Measurements from ENCODE around the gene BMPR1B.

BMPR1B gene

DNA sequence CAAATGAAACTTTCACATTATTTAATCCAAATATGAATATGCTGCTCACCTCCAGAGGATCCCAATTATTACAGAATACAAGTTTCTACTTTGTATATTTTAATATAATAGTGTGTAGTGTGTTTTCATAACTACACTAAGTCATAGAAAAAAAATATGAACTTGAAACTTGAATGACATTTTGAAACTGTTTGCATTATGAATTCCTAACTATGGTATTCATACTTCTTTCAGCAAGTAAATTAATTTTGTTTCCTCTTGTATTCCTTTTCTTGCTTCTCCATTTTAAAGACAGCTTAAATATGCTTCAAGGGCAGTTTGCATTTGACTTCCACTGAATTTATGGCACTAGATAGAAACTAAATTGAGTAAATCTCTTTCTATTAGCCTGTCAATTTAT, 177.1 kb downstream of the BMPR1B start:
- Histone ChIP-seq H3K9me3 (ENCODE audit: control insufficient read depth, low read length) (no peaks in the 10 kb centered on the region), H3K4me3 (ENCODE audit: insufficient read depth, low read depth, low read length, poor library complexity, severe bottlenecking) (no peak overlapping the region), H3K4me1 (ENCODE audit: control insufficient read depth, insufficient read depth, low read length, poor library complexity, severe bottlenecking) (no peaks in the 10 kb centered on the region), H3K27ac (ENCODE audit: insufficient read depth, low read length, poor library complexity, severe bottlenecking) (no peak overlapping the region), H3K36me3 (ENCODE audit: control insufficient read depth, insufficient read depth, low read length) (no peaks in the 10 kb centered on the region), H3K27me3 (replicated peaks; ENCODE audit: control insufficient read depth, insufficient read depth, low read length, poor library complexity, severe bottlenecking) (no peaks in the 10 kb centered on the region)
- no peak for DNase-seq

DNA sequence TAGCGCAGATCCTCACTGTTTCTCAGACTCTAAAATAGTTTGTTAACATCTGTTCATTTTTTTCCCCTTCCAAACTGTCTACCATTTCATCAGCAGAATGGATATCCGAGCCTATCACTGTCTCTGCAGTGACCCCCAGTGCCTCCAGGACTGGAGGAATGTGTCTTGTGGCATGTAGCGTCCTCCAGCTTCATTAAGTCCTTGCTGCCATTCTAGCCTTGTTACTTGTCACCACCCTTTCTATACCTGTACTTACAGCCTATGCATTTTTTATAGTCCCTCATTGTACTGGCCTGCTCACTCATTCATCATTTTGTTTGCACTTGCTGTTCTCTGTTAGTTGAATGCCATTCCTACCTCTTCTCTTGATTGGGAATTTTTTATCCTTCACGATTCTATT, 179.1 kb downstream of the BMPR1B start:
- H3K4me3 ChIP-seq (ENCODE audit: insufficient read depth, low read depth, low read length, poor library complexity, severe bottlenecking): no peak overlapping the region
- no peak overlapping the region for H3K27ac ChIP-seq (ENCODE audit: insufficient read depth, low read length, poor library complexity, severe bottlenecking)
- no peaks in the 10 kb centered on the region for H3K27me3 ChIP-seq (replicated peaks; ENCODE audit: control insufficient read depth, insufficient read depth, low read length, poor library complexity, severe bottlenecking)
- no peaks in the 10 kb centered on the region for H3K4me1 ChIP-seq (ENCODE audit: control insufficient read depth, insufficient read depth, low read length, poor library complexity, severe bottlenecking)
- H3K9me3 ChIP-seq (ENCODE audit: control insufficient read depth, low read length): no peaks in the 10 kb centered on the region
- no peaks in the 10 kb centered on the region for H3K36me3 ChIP-seq (ENCODE audit: control insufficient read depth, insufficient read depth, low read length)
- DNase-seq: no peak

DNA sequence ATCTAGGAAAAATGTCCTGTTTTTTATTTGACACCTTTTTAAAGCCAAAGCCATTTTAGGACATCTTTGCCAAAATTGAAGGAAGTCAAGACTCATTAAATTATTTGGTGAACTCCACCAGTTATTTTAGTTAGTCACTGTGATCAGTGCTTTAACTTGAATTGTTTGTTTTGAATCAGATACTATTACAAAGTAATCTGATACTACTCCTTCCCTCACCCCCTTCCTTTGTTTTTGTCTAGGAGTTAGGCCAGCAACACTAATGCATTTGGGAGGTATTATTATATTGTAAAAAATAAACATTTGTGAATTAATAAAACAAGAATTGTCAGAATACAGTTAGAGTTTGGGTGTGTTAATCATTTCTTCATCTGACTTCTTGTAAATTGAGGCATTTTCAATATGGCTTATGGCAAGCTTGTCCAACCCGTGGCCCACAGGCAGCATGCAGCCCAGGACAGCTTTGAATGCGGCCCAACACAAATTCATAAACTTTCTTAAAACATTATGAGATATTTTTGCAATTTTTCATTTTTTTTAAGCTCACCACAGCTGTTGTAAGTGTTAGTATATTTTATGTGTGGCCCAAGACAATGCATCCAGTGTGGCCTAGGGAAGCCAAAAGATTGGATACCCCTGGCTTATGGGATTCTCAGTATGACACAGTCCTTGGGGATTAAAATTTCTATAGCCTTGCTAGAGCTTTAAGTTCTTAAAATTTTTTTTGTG, 182.2 kb downstream of the BMPR1B start:
- DNase-seq: no peak
- H3K27me3 ChIP-seq (replicated peaks; ENCODE audit: control insufficient read depth, insufficient read depth, low read length, poor library complexity, severe bottlenecking): no peaks in the 10 kb centered on the region
- no peaks in the 10 kb centered on the region for H3K36me3 ChIP-seq (ENCODE audit: control insufficient read depth, insufficient read depth, low read length)
- H3K4me1 ChIP-seq (ENCODE audit: control insufficient read depth, insufficient read depth, low read length, poor library complexity, severe bottlenecking): no peaks in the 10 kb centered on the region
- no peaks in the 10 kb centered on the region for H3K9me3 ChIP-seq (ENCODE audit: control insufficient read depth, low read length)
- no peak overlapping the region for H3K27ac ChIP-seq (ENCODE audit: insufficient read depth, low read length, poor library complexity, severe bottlenecking)
- H3K4me3 ChIP-seq (ENCODE audit: insufficient read depth, low read depth, low read length, poor library complexity, severe bottlenecking): no peak overlapping the region

DNA sequence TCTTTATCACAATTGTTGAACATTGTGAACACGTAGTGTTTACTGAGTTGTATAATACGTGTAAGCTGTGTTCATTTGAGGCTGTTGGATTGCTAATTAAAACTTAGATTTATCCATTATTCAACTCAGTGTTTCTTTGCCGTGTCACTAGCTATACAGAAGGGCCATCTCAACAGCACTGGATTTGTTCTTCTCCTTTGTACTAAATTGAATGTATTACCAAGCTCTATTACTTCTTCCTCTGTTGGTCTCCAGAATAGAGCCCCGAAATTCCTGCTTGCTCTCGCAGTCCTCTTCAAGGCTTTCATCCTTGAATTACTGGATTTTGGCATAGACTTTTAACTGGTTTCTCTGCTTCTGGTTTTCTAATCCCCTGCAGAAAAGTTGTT, 182.8 kb downstream of the BMPR1B start:
- no peaks in the 10 kb centered on the region for H3K4me1 ChIP-seq (ENCODE audit: control insufficient read depth, insufficient read depth, low read length, poor library complexity, severe bottlenecking)
- no peak overlapping the region for H3K4me3 ChIP-seq (ENCODE audit: insufficient read depth, low read depth, low read length, poor library complexity, severe bottlenecking)
- H3K9me3 ChIP-seq (ENCODE audit: control insufficient read depth, low read length): no peaks in the 10 kb centered on the region
- DNase-seq: no peak
- no peaks in the 10 kb centered on the region for H3K36me3 ChIP-seq (ENCODE audit: control insufficient read depth, insufficient read depth, low read length)
- H3K27me3 ChIP-seq (replicated peaks; ENCODE audit: control insufficient read depth, insufficient read depth, low read length, poor library complexity, severe bottlenecking): no peaks in the 10 kb centered on the region
- no peak overlapping the region for H3K27ac ChIP-seq (ENCODE audit: insufficient read depth, low read length, poor library complexity, severe bottlenecking)

DNA sequence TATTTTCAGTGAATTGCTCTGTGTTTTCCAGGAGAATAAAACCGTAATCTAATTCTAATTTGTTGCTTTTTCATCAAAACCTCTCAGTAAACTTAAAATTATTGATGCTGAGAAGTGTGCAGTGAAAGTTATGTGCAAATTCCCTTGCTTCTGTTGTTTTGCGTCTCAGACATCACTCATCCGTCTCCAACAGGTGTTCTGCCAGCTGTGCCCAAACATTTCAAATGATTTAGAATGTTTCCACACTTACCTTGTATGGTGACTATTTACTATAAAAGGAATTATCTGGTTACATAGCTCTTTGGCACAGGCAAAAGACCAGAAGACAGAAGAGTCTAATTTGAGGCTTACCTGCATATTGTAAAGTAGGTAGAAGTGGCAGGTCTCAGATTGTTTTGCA, 184.0 kb downstream of the BMPR1B start:
- Histone ChIP-seq H3K36me3 (ENCODE audit: control insufficient read depth, insufficient read depth, low read length) (no peaks in the 10 kb centered on the region), H3K4me1 (ENCODE audit: control insufficient read depth, insufficient read depth, low read length, poor library complexity, severe bottlenecking) (no peaks in the 10 kb centered on the region), H3K27me3 (replicated peaks; ENCODE audit: control insufficient read depth, insufficient read depth, low read length, poor library complexity, severe bottlenecking) (no peaks in the 10 kb centered on the region), H3K27ac (ENCODE audit: insufficient read depth, low read length, poor library complexity, severe bottlenecking) (no peak overlapping the region), H3K4me3 (ENCODE audit: insufficient read depth, low read depth, low read length, poor library complexity, severe bottlenecking) (no peak overlapping the region), H3K9me3 (ENCODE audit: control insufficient read depth, low read length) (no peaks in the 10 kb centered on the region)
- DNase-seq: no peak

DNA sequence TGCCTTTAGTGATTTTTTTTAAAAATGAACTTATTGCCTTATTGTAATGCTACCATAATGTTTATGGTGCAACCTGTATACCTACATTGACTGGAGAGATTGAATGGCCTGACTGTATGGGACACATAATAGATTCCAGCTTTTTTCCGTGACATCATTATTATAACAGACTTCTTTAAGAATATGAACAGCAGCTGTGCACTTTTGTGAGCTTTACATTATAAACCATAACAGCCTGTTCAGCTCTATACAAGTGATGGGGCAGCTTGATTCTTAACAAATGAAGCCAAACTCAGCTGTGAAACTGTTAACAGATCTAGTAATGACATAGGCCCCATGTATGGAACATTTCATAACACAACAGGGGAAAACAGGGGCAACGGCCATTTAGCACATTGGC, 187.0 kb downstream of the BMPR1B start:
- DNase-seq: no peak
- no peaks in the 10 kb centered on the region for H3K36me3 ChIP-seq (ENCODE audit: control insufficient read depth, insufficient read depth, low read length)
- H3K4me1 ChIP-seq (ENCODE audit: control insufficient read depth, insufficient read depth, low read length, poor library complexity, severe bottlenecking): no peaks in the 10 kb centered on the region
- no peaks in the 10 kb centered on the region for H3K27me3 ChIP-seq (replicated peaks; ENCODE audit: control insufficient read depth, insufficient read depth, low read length, poor library complexity, severe bottlenecking)
- no peak overlapping the region for H3K4me3 ChIP-seq (ENCODE audit: insufficient read depth, low read depth, low read length, poor library complexity, severe bottlenecking)
- no peaks in the 10 kb centered on the region for H3K9me3 ChIP-seq (ENCODE audit: control insufficient read depth, low read length)
- H3K27ac ChIP-seq (ENCODE audit: insufficient read depth, low read length, poor library complexity, severe bottlenecking): no peak overlapping the region

DNA sequence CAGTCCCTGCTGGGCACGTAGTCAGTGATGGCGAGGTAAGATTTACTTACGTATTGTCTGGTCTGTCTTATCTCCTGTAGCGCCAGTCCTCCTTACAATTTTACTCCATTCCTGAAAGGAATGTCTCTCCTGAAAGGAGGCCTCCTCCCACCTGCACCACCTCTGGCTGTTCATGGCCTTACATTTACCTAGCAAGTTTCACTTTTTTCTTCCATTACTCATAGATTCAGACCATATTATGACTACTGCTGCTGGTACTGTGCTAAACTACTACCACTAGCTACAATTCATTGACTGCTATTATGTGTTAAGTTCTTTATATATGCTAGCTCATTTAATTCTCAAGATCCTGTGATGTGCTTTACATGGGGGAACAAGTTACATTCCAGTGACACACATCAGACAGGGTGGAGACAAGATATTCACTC, 189.9 kb downstream of the BMPR1B start:
- H3K4me1 ChIP-seq (ENCODE audit: control insufficient read depth, insufficient read depth, low read length, poor library complexity, severe bottlenecking): no peaks in the 10 kb centered on the region
- H3K36me3 ChIP-seq (ENCODE audit: control insufficient read depth, insufficient read depth, low read length): no peaks in the 10 kb centered on the region
- no peaks in the 10 kb centered on the region for H3K27me3 ChIP-seq (replicated peaks; ENCODE audit: control insufficient read depth, insufficient read depth, low read length, poor library complexity, severe bottlenecking)
- no peak overlapping the region for H3K4me3 ChIP-seq (ENCODE audit: insufficient read depth, low read depth, low read length, poor library complexity, severe bottlenecking)
- no peak for DNase-seq
- H3K27ac ChIP-seq (ENCODE audit: insufficient read depth, low read length, poor library complexity, severe bottlenecking): no peak overlapping the region
- H3K9me3 ChIP-seq (ENCODE audit: control insufficient read depth, low read length): no peaks in the 10 kb centered on the region

DNA sequence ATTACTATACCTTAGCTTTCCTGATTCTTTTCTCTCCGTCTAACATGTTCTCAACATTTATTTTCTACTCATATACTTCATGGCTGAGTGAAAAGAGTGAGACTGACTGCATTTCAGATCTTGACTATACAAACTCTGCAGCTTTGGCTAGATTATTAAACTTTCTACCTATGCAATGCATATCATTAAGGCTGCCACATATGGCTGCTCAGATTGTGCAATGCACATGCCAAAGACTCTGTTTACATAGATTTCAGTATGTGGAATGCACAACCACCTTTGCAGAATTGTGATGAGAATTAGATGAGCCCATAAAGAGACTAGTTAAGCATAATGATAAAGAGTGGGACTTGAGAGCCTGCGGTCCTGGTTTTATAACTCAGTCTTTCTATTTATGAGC, 196.5 kb downstream of the BMPR1B start:
- DNase-seq: no peak
- Histone ChIP-seq H3K27me3 (replicated peaks; ENCODE audit: control insufficient read depth, insufficient read depth, low read length, poor library complexity, severe bottlenecking) (no peaks in the 10 kb centered on the region), H3K4me3 (ENCODE audit: insufficient read depth, low read depth, low read length, poor library complexity, severe bottlenecking) (no peak overlapping the region), H3K27ac (ENCODE audit: insufficient read depth, low read length, poor library complexity, severe bottlenecking) (no peak overlapping the region), H3K9me3 (ENCODE audit: control insufficient read depth, low read length) (no peaks in the 10 kb centered on the region), H3K4me1 (ENCODE audit: control insufficient read depth, insufficient read depth, low read length, poor library complexity, severe bottlenecking) (no peaks in the 10 kb centered on the region), H3K36me3 (ENCODE audit: control insufficient read depth, insufficient read depth, low read length) (no peaks in the 10 kb centered on the region)

DNA sequence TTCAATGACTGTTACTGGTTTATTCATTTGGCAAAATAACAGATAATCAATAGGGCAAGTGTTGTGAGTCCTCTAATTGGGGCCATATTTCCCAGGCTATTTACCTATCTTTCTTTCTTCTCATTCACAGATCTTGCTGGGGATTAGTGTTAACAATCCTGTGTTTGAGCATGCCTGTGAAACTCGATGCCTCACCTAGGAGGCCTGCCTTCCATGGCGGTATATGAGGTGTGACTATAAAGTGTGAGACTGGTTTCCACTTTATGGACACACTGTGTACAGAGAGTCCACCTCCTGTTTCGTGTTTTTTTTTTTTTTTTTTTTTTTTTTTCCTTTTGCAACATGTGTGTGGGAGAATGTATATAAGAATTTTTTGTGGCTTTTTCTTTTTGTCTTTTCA, 199.3 kb downstream of the BMPR1B start:
- DNase-seq: no peak
- H3K36me3 ChIP-seq (ENCODE audit: control insufficient read depth, insufficient read depth, low read length): no peaks in the 10 kb centered on the region
- H3K4me3 ChIP-seq (ENCODE audit: insufficient read depth, low read depth, low read length, poor library complexity, severe bottlenecking): no peak overlapping the region
- no peaks in the 10 kb centered on the region for H3K9me3 ChIP-seq (ENCODE audit: control insufficient read depth, low read length)
- no peaks in the 10 kb centered on the region for H3K27me3 ChIP-seq (replicated peaks; ENCODE audit: control insufficient read depth, insufficient read depth, low read length, poor library complexity, severe bottlenecking)
- H3K4me1 ChIP-seq (ENCODE audit: control insufficient read depth, insufficient read depth, low read length, poor library complexity, severe bottlenecking): no peaks in the 10 kb centered on the region
- H3K27ac ChIP-seq (ENCODE audit: insufficient read depth, low read length, poor library complexity, severe bottlenecking): no peak overlapping the region

DNA sequence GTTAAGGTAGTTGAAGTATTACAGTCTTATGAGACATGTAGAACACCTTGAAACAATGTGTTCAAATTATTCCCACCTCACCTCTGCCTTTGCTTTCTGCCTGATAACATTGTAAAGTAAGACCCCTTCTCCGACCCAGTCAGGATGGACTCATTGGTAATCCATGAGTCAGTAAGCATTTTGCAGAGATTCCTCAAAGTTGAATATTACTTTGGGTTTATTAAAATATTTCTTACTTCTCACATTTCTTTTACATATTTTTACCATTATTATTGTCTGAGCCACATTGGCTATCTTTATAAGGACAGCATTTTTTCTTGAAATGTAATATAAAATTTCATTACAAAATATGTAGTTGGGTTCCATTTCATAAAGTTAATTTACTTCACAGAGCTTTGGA, 201.6 kb downstream of the BMPR1B start:
- H3K27me3 ChIP-seq (replicated peaks; ENCODE audit: control insufficient read depth, insufficient read depth, low read length, poor library complexity, severe bottlenecking): no peaks in the 10 kb centered on the region
- H3K36me3 ChIP-seq (ENCODE audit: control insufficient read depth, insufficient read depth, low read length): no peaks in the 10 kb centered on the region
- DNase-seq: no peak
- no peaks in the 10 kb centered on the region for H3K4me1 ChIP-seq (ENCODE audit: control insufficient read depth, insufficient read depth, low read length, poor library complexity, severe bottlenecking)
- H3K4me3 ChIP-seq (ENCODE audit: insufficient read depth, low read depth, low read length, poor library complexity, severe bottlenecking): no peak overlapping the region
- no peaks in the 10 kb centered on the region for H3K9me3 ChIP-seq (ENCODE audit: control insufficient read depth, low read length)
- no peak overlapping the region for H3K27ac ChIP-seq (ENCODE audit: insufficient read depth, low read length, poor library complexity, severe bottlenecking)
